Measurements from ENCODE around the gene GGTA1. TPM values are rescaled to one million over a fixed set of nuclear protein-coding genes. Genes with fewer than 3 reads are reported as not detected.

Gene GGTA1
- total and polyA plus RNA-seq, 2 of the 8 experiments (the other 6 are each of a cell fraction or from before 2014, with no cell fraction given): not detected

DNA sequence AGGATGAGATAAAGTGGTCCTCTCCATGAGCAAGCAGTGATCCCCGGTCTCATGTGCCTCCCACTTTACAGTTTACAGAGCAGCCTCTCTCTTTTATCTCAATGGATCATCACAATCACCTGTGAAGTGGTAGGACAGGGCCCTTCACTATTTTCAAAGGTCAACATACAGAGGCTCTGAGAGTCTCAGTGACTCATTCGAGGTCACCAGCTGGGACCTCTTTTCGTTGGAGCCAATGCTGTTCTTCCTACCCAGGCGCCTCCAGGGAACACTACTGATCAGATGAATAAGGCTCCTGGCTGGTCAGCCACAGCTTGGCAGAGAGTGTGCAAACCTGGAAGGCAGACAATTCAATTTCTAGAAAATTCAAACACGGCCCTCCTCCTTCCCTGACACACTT lies 16.6 kb downstream of the GGTA1 start:
- 87% methylated on average over 5 of the region's 5 CpGs; no CpG with 5 or more reads in 1 of the 2 experiments for WGBS, 2 experiments (ENCODE audit: extremely low coverage in 1 of 2, insufficient coverage in 1 of 2, insufficient read length in 1 of 2, insufficient replicate concordance in 2 of 2, low coverage in 1 of 2, low lambda C conversion rate in 2 of 2, missing lambda C conversion rate in 1 of 2)
- FAIRE-seq: no peak

More for the DNA sequence above, 16.6 kb downstream of the GGTA1 start:
- no peak overlapping the region for H2BK120ac ChIP-seq (replicated peaks; ENCODE audit: low read depth, low read length)
- H3K79me1 ChIP-seq (ENCODE audit: low read depth, low read length): 0 out of 2 replicates have a peak, but pooled peaks cover 2% of the 10 kb centered on the region
- H2AFZ ChIP-seq (ENCODE audit: low read length): no peak overlapping the region
- no peak overlapping the region for H4K8ac ChIP-seq (ENCODE audit: extremely low read depth, insufficient read depth, low read length)
- no peak overlapping the region for H2BK15ac ChIP-seq (ENCODE audit: low read length)
- no peak overlapping the region for H3K56ac ChIP-seq (replicated peaks; ENCODE audit: insufficient read length, low read depth, low read length)
- peaks cover 4 to 6% (median 4%) of the 10 kb centered on the region in 4 experiments; a peak in 5 of 7 replicates for H3K4me1 ChIP-seq (replicated peaks in 1 of 4; ENCODE audit: control insufficient read depth in 3 of 4, insufficient read depth in 4 of 4, low read length in 3 of 4)
- H3K4me2 ChIP-seq (ENCODE audit: insufficient read depth in 1 of 2, low read depth in 2 of 2, low read length in 2 of 2): no peak overlapping the region
- H3K27ac ChIP-seq (ENCODE audit: low read depth, low read length): no peak overlapping the region
- no peak overlapping the region for H2BK20ac ChIP-seq (ENCODE audit: low read length)
- H3K27me3 ChIP-seq (replicated peaks in 1 of 4; ENCODE audit: control insufficient read depth in 3 of 4, extremely low read depth in 1 of 4, insufficient read depth in 3 of 4, low read length in 3 of 4): 0 out of 7 replicates have a peak, but pooled peaks cover 0 to 3% (median 0%) of the 10 kb centered on the region in 4 experiments
- H2BK12ac ChIP-seq (ENCODE audit: low read depth, low read length): no peak overlapping the region
- H3K4me3 ChIP-seq (ENCODE audit: extremely low read depth in 1 of 4, insufficient read depth in 2 of 4, low read depth in 3 of 4, low read length in 4 of 4): no peak overlapping the region
- no peaks in the 10 kb centered on the region for H3K23me2 ChIP-seq (ENCODE audit: low read depth, low read length)
- no peak overlapping the region for H3K23ac ChIP-seq (ENCODE audit: insufficient read length)
- H3K14ac ChIP-seq (ENCODE audit: insufficient read length): no peak overlapping the region
- H3K79me2 ChIP-seq (ENCODE audit: control insufficient read depth in 1 of 2, insufficient read depth in 2 of 2, low read length in 2 of 2): no peaks in the 10 kb centered on the region
- no peak overlapping the region for H2BK5ac ChIP-seq (ENCODE audit: low read depth, low read length)
- CTCF ChIA-PET (ENCODE audit: partially characterized antibody): interaction anchor here (1.2 to 3.2 kb wide), 2 partner anchors 8 to 14 kb away, joined by 3 to 15 read pairs; no protein-coding TSS in a partner anchor
- no peak overlapping the region for H3K9ac ChIP-seq (replicated peaks in 1 of 4; ENCODE audit: extremely low read depth in 1 of 4, low read depth in 3 of 4, low read length in 3 of 4)
- H3K4ac ChIP-seq (replicated peaks; ENCODE audit: insufficient read length, low read depth, low read length): no peak overlapping the region
- H4K5ac ChIP-seq (ENCODE audit: insufficient read length, low read depth, low read length): no peak overlapping the region
- no peaks in the 10 kb centered on the region for H3K9me3 ChIP-seq (ENCODE audit: insufficient read depth in 2 of 2, low read depth in 1 of 2, low read length in 1 of 2)
- H3K18ac ChIP-seq (ENCODE audit: extremely low read depth, low read length): no peak overlapping the region
- H3K36me3 ChIP-seq (ENCODE audit: control insufficient read depth in 2 of 4, insufficient read depth in 4 of 4, low read length in 3 of 4): no peaks in the 10 kb centered on the region
- DNase-seq (ENCODE audit: low read depth in 1 of 2, low spot score in 2 of 2): no peak
- H4K20me1 ChIP-seq (replicated peaks in 1 of 2; ENCODE audit: control insufficient read depth in 1 of 2, insufficient read depth in 2 of 2, low read length in 2 of 2): no peaks in the 10 kb centered on the region
- POLR2A ChIA-PET (ENCODE audit: partially characterized antibody): no interaction called here
- H2AK5ac ChIP-seq (ENCODE audit: low read depth, low read length): no peak overlapping the region
- H4K91ac ChIP-seq (replicated peaks; ENCODE audit: insufficient read length, low read length): no peak overlapping the region

Measured in H1 (cell line).